Activated CD4-positive, alpha-beta T cell treated with anti-CD3 and anti-CD28 coated beads, Interleukin-2, amount 10 ng/mL, durations not matched to agents 7 days and 5 days (primary cell): ENCODE results near the gene EPHB2. TPM values are rescaled to one million over a fixed set of nuclear protein-coding genes. Genes with fewer than 3 reads are reported as not detected.

ENCODE experiments used
- CTCF ChIA-PET: fragments of 350-600 bp; sonication (Branson Sonifier 250); formaldehyde crosslinking; loops from one replicate; lab custom pipeline; 2021; ENCODE audit warnings: antibody characterized with exemption; lab: Charles Lee
- POLR2A ChIA-PET: fragments of 350-600 bp; sonication (Branson Sonifier 250); formaldehyde crosslinking; loops from one replicate; lab custom pipeline; 2021; ENCODE audit warnings: antibody characterized with exemption; lab: Charles Lee
- DNase-seq: peaks from one replicate; pipeline ENCODE4 v3.0.0-alpha.2; 2020
- H3K27ac Mint-ChIP-seq: one replicate; pipeline ENCODE4 v1.8.0; 2021; ENCODE audit warnings: mild to moderate bottlenecking, moderate library complexity, mixed read lengths
- H3K27me3 Mint-ChIP-seq: one replicate; pipeline ENCODE4 v1.8.0; 2021; ENCODE audit warnings: mixed read lengths
- H3K36me3 Mint-ChIP-seq: one replicate; pipeline ENCODE4 v1.8.0; 2021; ENCODE audit warnings: low read depth, mixed read lengths
- H3K4me1 Mint-ChIP-seq: one replicate; pipeline ENCODE4 v1.8.0; 2021; ENCODE audit warnings: mixed read lengths
- H3K4me3 Mint-ChIP-seq: one replicate; pipeline ENCODE4 v1.8.0; 2021; ENCODE audit warnings: mild to moderate bottlenecking, moderate library complexity, mixed read lengths
- H3K9me3 Mint-ChIP-seq: one replicate; pipeline ENCODE4 v1.8.0; 2021; ENCODE audit warnings: mixed read lengths
- total RNA-seq, 2 experiments: library from RNA; stranded (reverse); gene quantifications; one replicate each; pipeline ENCODE4 v1.2.3, GENCODE V29; 2021

EPHB2 gene
- total RNA-seq, 2 experiments from 2014 or later, result 0.08 TPM; not detected in 1

- ChIA-PET CTCF (no interaction called here), POLR2A (no interaction called here)
- Mint-ChIP-seq H3K9me3 (no peaks in the 10 kb centered on the region), H3K27ac (no peak overlapping the region), H3K36me3 (no peaks in the 10 kb centered on the region), H3K4me3 (no peak overlapping the region), H3K4me1 (no peaks in the 10 kb centered on the region), H3K27me3 (peaks cover 2% of the 10 kb centered on the region)
- DNase-seq, result no peak
Observed at GRCh38 chr1:22912311-22912710, 201.7 kb downstream of the EPHB2 start.

GRCh38 chr1:22913421-22914141, 202.9 kb downstream of the EPHB2 start:
- H3K27me3 Mint-ChIP-seq, result peaks cover 2% of the 10 kb centered on the region
- no peaks in the 10 kb centered on the region for H3K4me1 Mint-ChIP-seq
- ChIA-PET POLR2A (no interaction called here), CTCF (no interaction called here)
- no peak overlapping the region for H3K27ac Mint-ChIP-seq
- DNase-seq, result no peak
- H3K4me3 Mint-ChIP-seq, result no peak overlapping the region
- H3K9me3 Mint-ChIP-seq, result no peaks in the 10 kb centered on the region
- H3K36me3 Mint-ChIP-seq, result no peaks in the 10 kb centered on the region

- no peak overlapping the region for H3K27ac Mint-ChIP-seq
- peaks cover 2% of the 10 kb centered on the region for H3K27me3 Mint-ChIP-seq
- ChIA-PET POLR2A (no interaction called here), CTCF (no interaction called here)
- H3K4me3 Mint-ChIP-seq, result no peak overlapping the region
- H3K36me3 Mint-ChIP-seq, result no peaks in the 10 kb centered on the region
- no peak for DNase-seq
- no peaks in the 10 kb centered on the region for H3K9me3 Mint-ChIP-seq
- H3K4me1 Mint-ChIP-seq, result no peaks in the 10 kb centered on the region
Observed at GRCh38 chr1:22914156-22914555, 203.5 kb downstream of the EPHB2 start.

- no peaks in the 10 kb centered on the region for H3K36me3 Mint-ChIP-seq
- H3K27ac Mint-ChIP-seq, result no peak overlapping the region
- H3K27me3 Mint-ChIP-seq, result peaks cover 2% of the 10 kb centered on the region
- ChIA-PET POLR2A (no interaction called here), CTCF (no interaction called here)
- H3K9me3 Mint-ChIP-seq, result no peaks in the 10 kb centered on the region
- no peak for DNase-seq
- H3K4me1 Mint-ChIP-seq, result no peaks in the 10 kb centered on the region
- H3K4me3 Mint-ChIP-seq, result no peak overlapping the region
Observed at GRCh38 chr1:22914633-22915217, 204.1 kb downstream of the EPHB2 start.

- H3K36me3 Mint-ChIP-seq, result no peaks in the 10 kb centered on the region
- H3K4me1 Mint-ChIP-seq, result no peaks in the 10 kb centered on the region
- peaks cover 2% of the 10 kb centered on the region for H3K27me3 Mint-ChIP-seq
- ChIA-PET CTCF (no interaction called here), POLR2A (no interaction called here)
- no peak overlapping the region for H3K27ac Mint-ChIP-seq
- no peak for DNase-seq
- H3K4me3 Mint-ChIP-seq, result no peak overlapping the region
- H3K9me3 Mint-ChIP-seq, result no peaks in the 10 kb centered on the region
Observed at GRCh38 chr1:22915231-22915630, 204.6 kb downstream of the EPHB2 start.

- DNase-seq, result no peak
- Mint-ChIP-seq H3K27me3 (peaks cover 2% of the 10 kb centered on the region), H3K27ac (no peak overlapping the region), H3K4me3 (no peak overlapping the region), H3K36me3 (no peaks in the 10 kb centered on the region), H3K9me3 (no peaks in the 10 kb centered on the region), H3K4me1 (no peaks in the 10 kb centered on the region)
- ChIA-PET POLR2A (no interaction called here), CTCF (no interaction called here)
Observed at GRCh38 chr1:22915816-22916470, 205.3 kb downstream of the EPHB2 start.

GRCh38 chr1:22916471-22916820, 205.8 kb downstream of the EPHB2 start:
- ChIA-PET CTCF (no interaction called here), POLR2A (no interaction called here)
- Mint-ChIP-seq H3K4me1 (no peaks in the 10 kb centered on the region), H3K4me3 (no peak overlapping the region), H3K36me3 (no peaks in the 10 kb centered on the region), H3K27me3 (peaks cover 2% of the 10 kb centered on the region), H3K27ac (no peak overlapping the region), H3K9me3 (no peaks in the 10 kb centered on the region)
- no peak for DNase-seq

GRCh38 chr1:22917989-22918388, 207.3 kb downstream of the EPHB2 start:
- Mint-ChIP-seq H3K27me3 (peaks cover 2% of the 10 kb centered on the region), H3K9me3 (no peaks in the 10 kb centered on the region)

GRCh38 chr1:22918644-22919043, 208.0 kb downstream of the EPHB2 start:
- Mint-ChIP-seq H3K4me3 (no peak overlapping the region), H3K27me3 (peaks cover 2% of the 10 kb centered on the region), H3K27ac (no peak overlapping the region), H3K9me3 (no peaks in the 10 kb centered on the region), H3K4me1 (no peaks in the 10 kb centered on the region), H3K36me3 (no peaks in the 10 kb centered on the region)
- ChIA-PET POLR2A (no interaction called here), CTCF (no interaction called here)
- DNase-seq, result no peak

More at GRCh38 chr1:22917989-22918388, 207.3 kb downstream of the EPHB2 start:
- H3K4me3 Mint-ChIP-seq, result no peak overlapping the region
- H3K4me1 Mint-ChIP-seq, result no peaks in the 10 kb centered on the region
- DNase-seq, result no peak
- no peaks in the 10 kb centered on the region for H3K36me3 Mint-ChIP-seq
- ChIA-PET CTCF (no interaction called here), POLR2A (no interaction called here)
- no peak overlapping the region for H3K27ac Mint-ChIP-seq

GRCh38 chr1:22919341-22920025, 208.8 kb downstream of the EPHB2 start:
- ChIA-PET POLR2A (no interaction called here), CTCF (interaction anchor here (1.1 kb wide), 1 partner anchor 14 kb away, joined by 3 read pairs; no protein-coding TSS in a partner anchor)
- H3K4me3 Mint-ChIP-seq, result no peak overlapping the region
- no peaks in the 10 kb centered on the region for H3K4me1 Mint-ChIP-seq
- H3K9me3 Mint-ChIP-seq, result no peaks in the 10 kb centered on the region
- H3K27me3 Mint-ChIP-seq, result peaks cover 2% of the 10 kb centered on the region
- no peak overlapping the region for H3K27ac Mint-ChIP-seq
- H3K36me3 Mint-ChIP-seq, result no peaks in the 10 kb centered on the region
- no peak for DNase-seq

GRCh38 chr1:22920026-22920733, 209.5 kb downstream of the EPHB2 start:
- no peak overlapping the region for H3K27ac Mint-ChIP-seq
- DNase-seq, result no peak
- H3K9me3 Mint-ChIP-seq, result no peaks in the 10 kb centered on the region
- POLR2A ChIA-PET, result no interaction called here
- no peak overlapping the region for H3K4me3 Mint-ChIP-seq
- CTCF ChIA-PET, result interaction anchor here (0.6 to 1.1 kb wide), 2 partner anchors 13 to 199 kb away, joined by 3 read pairs; no protein-coding TSS in a partner anchor
- no peaks in the 10 kb centered on the region for H3K36me3 Mint-ChIP-seq
- H3K4me1 Mint-ChIP-seq, result no peaks in the 10 kb centered on the region
- peaks cover 2% of the 10 kb centered on the region for H3K27me3 Mint-ChIP-seq

- Mint-ChIP-seq H3K27me3 (no peaks in the 10 kb centered on the region), H3K36me3 (no peaks in the 10 kb centered on the region), H3K27ac (no peak overlapping the region), H3K4me1 (no peaks in the 10 kb centered on the region), H3K4me3 (no peak overlapping the region), H3K9me3 (no peaks in the 10 kb centered on the region)
- POLR2A ChIA-PET, result no interaction called here
- no peak for DNase-seq
- CTCF ChIA-PET, result interaction anchor here (0.6 to 1.1 kb wide), 2 partner anchors 13 to 200 kb away, joined by 3 read pairs; no protein-coding TSS in a partner anchor
Observed at GRCh38 chr1:22920734-22921451, 210.3 kb downstream of the EPHB2 start.
